ENCODE results near the gene TSEN34. TPM values are rescaled to one million over a fixed set of nuclear protein-coding genes. Genes with fewer than 3 reads are reported as not detected.

TSEN34 gene
- total RNA-seq, 1 experiment from 2014 or later = 122 TPM

- no peaks in the 10 kb centered on the region for H3K9me3 ChIP-seq (ENCODE audit: low read length)
- peaks cover 66% of the 10 kb centered on the region for H3K79me2 ChIP-seq (ENCODE audit: low read length)
- peaks cover 36% of the 10 kb centered on the region for H3F3A ChIP-seq (ENCODE audit: low read length, unreplicated experiment)
- H3K27ac ChIP-seq (ENCODE audit: low read length) = no peak overlapping the region
- H4K20me1 ChIP-seq (ENCODE audit: low read length) = peaks cover 78% of the 10 kb centered on the region
- POLR2A ChIA-PET (ENCODE audit: unreplicated experiment) = no interaction called here
- no TSS peak for BruUV-seq (replicated peaks)
- intact Hi-C loops (cut with micrococcal nuclease) = no loop called here
- no peaks in the 10 kb centered on the region for H3K9me2 ChIP-seq (replicated peaks; ENCODE audit: low read length)
- CTCF ChIA-PET = no interaction called here
- no peak overlapping the region for H3K9ac ChIP-seq (ENCODE audit: low read length)
- H3K4me3 ChIP-seq (ENCODE audit: low read length) = no peak overlapping the region
- ATAC-seq (peak; percentile 2; the same call in 1 of the 2 replicates), DNase-seq (peak; percentile 35)
- no peak for TF ChIP-seq CTCF (conservative IDR thresholded peaks at IDR 0.05; ENCODE audit: low read depth, low read length)
- TF ChIP-seq EZH2phosphoT487 (IDR thresholded peaks at IDR 0.05; ENCODE audit: borderline replicate concordance, low read length) = no peak
- no peak for TF ChIP-seq EZH2 (IDR thresholded peaks at IDR 0.05; ENCODE audit: low read length, unreplicated experiment)
- H3K4me2 ChIP-seq (ENCODE audit: low read length) = no peak overlapping the region
- H3K36me3 ChIP-seq (ENCODE audit: low read depth, low read length) = peaks cover 58% of the 10 kb centered on the region
- H3K4me1 ChIP-seq (ENCODE audit: insufficient read depth, low read length) = peaks cover 53% of the 10 kb centered on the region
- no peaks in the 10 kb centered on the region for H3K27me3 ChIP-seq (ENCODE audit: low read length)
- no peak overlapping the region for H2AFZ ChIP-seq (ENCODE audit: low read length)
Observed at GRCh38 chr19:54207983-54208783, 17.1 kb downstream of the TSEN34 start.

DNA sequence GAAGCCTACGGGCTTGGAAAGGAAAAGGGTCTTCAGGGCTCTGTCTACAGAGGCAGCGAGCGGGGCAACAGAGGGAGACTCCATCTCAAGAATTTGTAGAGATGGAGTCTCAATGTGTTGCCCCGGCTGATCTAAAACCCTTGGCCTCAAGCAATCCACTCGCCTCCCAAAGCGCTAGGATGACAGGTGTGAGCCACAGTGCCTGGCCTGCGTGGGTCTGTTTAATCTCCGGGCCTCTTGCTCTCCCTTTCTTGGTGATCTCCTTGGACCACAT is 17.6 kb downstream of the TSEN34 start:
- Histone ChIP-seq H2AFZ (ENCODE audit: low read length) (no peak overlapping the region), H3K36me3 (ENCODE audit: low read depth, low read length) (peaks cover 52% of the 10 kb centered on the region), H3F3A (ENCODE audit: low read length, unreplicated experiment) (peaks cover 33% of the 10 kb centered on the region), H3K4me1 (ENCODE audit: insufficient read depth, low read length) (peaks cover 47% of the 10 kb centered on the region), H3K4me3 (ENCODE audit: low read length) (no peak overlapping the region), H3K27ac (ENCODE audit: low read length) (no peak overlapping the region), H3K9ac (ENCODE audit: low read length) (no peak overlapping the region), H4K20me1 (ENCODE audit: low read length) (peaks cover 72% of the 10 kb centered on the region), H3K79me2 (ENCODE audit: low read length) (peaks cover 61% of the 10 kb centered on the region), H3K27me3 (ENCODE audit: low read length) (no peaks in the 10 kb centered on the region), H3K9me3 (ENCODE audit: low read length) (no peaks in the 10 kb centered on the region), H3K9me2 (replicated peaks; ENCODE audit: low read length) (no peaks in the 10 kb centered on the region), H3K4me2 (ENCODE audit: low read length) (peak overlapping the region; percentile 32; the same call in 1 of the 2 replicates)
- TF ChIP-seq EZH2phosphoT487 (IDR thresholded peaks at IDR 0.05; ENCODE audit: borderline replicate concordance, low read length) (no peak), CTCF (conservative IDR thresholded peaks at IDR 0.05; ENCODE audit: low read depth, low read length) (no peak), EZH2 (IDR thresholded peaks at IDR 0.05; ENCODE audit: low read length, unreplicated experiment) (no peak)
- peak; percentile 39 for DNase-seq
- CTCF ChIA-PET = no interaction called here
- POLR2A ChIA-PET (ENCODE audit: unreplicated experiment) = interaction anchor here (1.6 kb wide), 1 partner anchor 18 kb away, joined by 18 read pairs; the partner anchor contains the start of genes MBOAT7 and TSEN34
- intact Hi-C loops (cut with micrococcal nuclease) = no loop called here
- ATAC-seq = peak; percentile 3
- no TSS peak for BruUV-seq (replicated peaks)
